CD4-positive, alpha-beta T cell (primary cell): ENCODE data around the gene NPS. TPM values are rescaled to one million over a fixed set of nuclear protein-coding genes. Genes with fewer than 3 reads are reported as not detected.

Source experiments
- ATAC-seq: fragments of 200-7000 bp; cut with Tn5 transposase; one replicate; pipeline ENCODE4 v1.10.0; 2022; ENCODE audit warnings: mild to moderate bottlenecking; ENCODE audit not compliant: poor library complexity
- CTCF ChIA-PET: fragments of 350-600 bp; sonication (Branson Sonifier 250); formaldehyde crosslinking; loops from one replicate; lab custom pipeline; 2021; ENCODE audit warnings: antibody characterized with exemption, inconsistent platforms; lab: Charles Lee
- POLR2A ChIA-PET: fragments of 350-600 bp; sonication (Branson Sonifier 250); formaldehyde crosslinking; loops from one replicate; lab custom pipeline; 2021; ENCODE audit warnings: antibody characterized with exemption, inconsistent platforms; lab: Charles Lee
- DNase-seq, 14 experiments: peaks; one replicate each; pipeline ENCODE4 v3.0.0-alpha.2; 2013 to 2020; ENCODE audit warnings: mixed read lengths in 2 of 14
- H3K27ac ChIP-seq, 2 donors: one replicate each; pipeline versions ENCODE4 v1.5.1 to v1.7.0; 2013; ENCODE audit warnings: low read length in 2 of 2, low read depth in 1 of 2, mild to moderate bottlenecking in 1 of 2
- H3K27me3 ChIP-seq, 2 experiments: 1 replicate in 1 of 2; 2 replicates in 1 of 2; pipeline versions ENCODE4 v1.6.1 to v1.7.0; 2013; ENCODE audit warnings: low read length in 2 of 2, control low read depth in 1 of 2, mild to moderate bottlenecking in 1 of 2, moderate library complexity in 1 of 2; ENCODE audit not compliant: insufficient read depth in 2 of 2, control insufficient read depth in 1 of 2
- H3K36me3 ChIP-seq: one replicate; pipeline ENCODE4 v1.6.1; 2013; ENCODE audit warnings: low read length, control low read depth; ENCODE audit not compliant: insufficient read depth
- H3K4me1 ChIP-seq: one replicate; pipeline ENCODE4 v1.6.1; 2013; ENCODE audit warnings: low read length, control low read depth; ENCODE audit not compliant: insufficient read depth
- H3K4me3 ChIP-seq: one replicate; pipeline ENCODE4 v1.5.1; 2013; ENCODE audit warnings: mild to moderate bottlenecking, low read length, moderate library complexity
- H3K9me3 ChIP-seq, 2 experiments: 1 replicate in 1 of 2; 2 replicates in 1 of 2; pipeline versions ENCODE4 v1.6.1 to v1.7.0; 2013; ENCODE audit warnings: low read length in 2 of 2, mild to moderate bottlenecking in 2 of 2, control low read depth in 1 of 2, moderate library complexity in 1 of 2; ENCODE audit not compliant: control insufficient read depth in 1 of 2, insufficient read depth in 1 of 2
- H3K27ac Mint-ChIP-seq: one replicate; pipeline ENCODE4 v1.8.0; 2020; ENCODE audit warnings: mixed read lengths
- H3K27me3 Mint-ChIP-seq: one replicate; pipeline ENCODE4 v1.8.0; 2021; ENCODE audit warnings: mixed read lengths
- H3K36me3 Mint-ChIP-seq: one replicate; pipeline ENCODE4 v1.8.0; 2021; ENCODE audit warnings: low read depth, mixed read lengths
- H3K4me1 Mint-ChIP-seq: one replicate; pipeline ENCODE4 v1.8.0; 2021; ENCODE audit warnings: low read depth, mixed read lengths
- H3K4me3 Mint-ChIP-seq: one replicate; pipeline ENCODE4 v1.8.0; 2020; ENCODE audit warnings: mild to moderate bottlenecking, mixed read lengths
- H3K9me3 Mint-ChIP-seq: one replicate; pipeline ENCODE4 v1.8.0; 2020; ENCODE audit warnings: mixed read lengths
- intact Hi-C, 2 experiments: fragments of 100-400 bp; cut with DNase I in 1 of 2; cut with micrococcal nuclease in 1 of 2; formaldehyde crosslinking; loops; one replicate each; pipeline versions ENCODE4 v1.15.1 to v1.9.0; 2023 to 2025; cut with DNase I, micrococcal nuclease
- total RNA-seq, 174 experiments: library from RNA in 2 of 174; stranded (reverse) in 2 of 174; gene quantifications; one replicate each; pipeline ENCODE4 v1.2.3 and lab custom pipeline; 2021 to 2026
- TF ChIP-seq, protein P1 (sequence below): fragments of 200-600 bp; IDR thresholded peaks from one replicate; pipeline ENCODE4 v1.8.0; 2022; ENCODE audit warnings: antibody characterized with exemption, mild to moderate bottlenecking

The NPS gene
- total RNA-seq, 2 experiments from 2014 or later, result not detected

DNA sequence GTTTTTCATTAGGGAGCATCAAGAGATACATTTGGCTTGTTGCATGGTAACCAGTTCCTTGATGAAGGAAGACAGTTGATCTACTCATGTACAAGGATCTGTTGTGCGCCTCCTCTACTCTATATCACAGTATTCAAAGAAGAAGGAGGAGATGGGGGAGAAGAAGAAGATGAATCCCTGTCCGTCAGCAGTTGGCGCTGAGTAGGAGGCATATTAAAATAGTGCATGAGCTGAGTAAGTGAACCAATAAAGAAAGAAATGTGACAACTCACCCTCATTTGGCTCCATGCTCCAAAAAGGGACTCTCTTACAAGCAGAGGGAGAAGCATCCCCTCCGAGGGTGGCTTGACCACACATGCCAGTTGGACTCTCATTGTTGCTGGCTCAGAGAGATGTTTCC lies 20.1 kb downstream of the NPS start:
- TF ChIP-seq, protein P1, sequence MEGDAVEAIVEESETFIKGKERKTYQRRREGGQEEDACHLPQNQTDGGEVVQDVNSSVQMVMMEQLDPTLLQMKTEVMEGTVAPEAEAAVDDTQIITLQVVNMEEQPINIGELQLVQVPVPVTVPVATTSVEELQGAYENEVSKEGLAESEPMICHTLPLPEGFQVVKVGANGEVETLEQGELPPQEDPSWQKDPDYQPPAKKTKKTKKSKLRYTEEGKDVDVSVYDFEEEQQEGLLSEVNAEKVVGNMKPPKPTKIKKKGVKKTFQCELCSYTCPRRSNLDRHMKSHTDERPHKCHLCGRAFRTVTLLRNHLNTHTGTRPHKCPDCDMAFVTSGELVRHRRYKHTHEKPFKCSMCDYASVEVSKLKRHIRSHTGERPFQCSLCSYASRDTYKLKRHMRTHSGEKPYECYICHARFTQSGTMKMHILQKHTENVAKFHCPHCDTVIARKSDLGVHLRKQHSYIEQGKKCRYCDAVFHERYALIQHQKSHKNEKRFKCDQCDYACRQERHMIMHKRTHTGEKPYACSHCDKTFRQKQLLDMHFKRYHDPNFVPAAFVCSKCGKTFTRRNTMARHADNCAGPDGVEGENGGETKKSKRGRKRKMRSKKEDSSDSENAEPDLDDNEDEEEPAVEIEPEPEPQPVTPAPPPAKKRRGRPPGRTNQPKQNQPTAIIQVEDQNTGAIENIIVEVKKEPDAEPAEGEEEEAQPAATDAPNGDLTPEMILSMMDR, result no peak
- no peak overlapping the region for H3K4me3 ChIP-seq
- Mint-ChIP-seq H3K27ac (no peak overlapping the region), H3K36me3 (no peaks in the 10 kb centered on the region), H3K27me3 (peaks cover 37% of the 10 kb centered on the region), H3K9me3 (peaks cover 9% of the 10 kb centered on the region), H3K4me1 (no peaks in the 10 kb centered on the region), H3K4me3 (no peak overlapping the region)
- CTCF ChIA-PET, result no interaction called here
- ATAC-seq (no peak), DNase-seq (no peak)
- H3K27ac ChIP-seq, result no peak overlapping the region
- H3K9me3 ChIP-seq, result peaks cover 0 to 5% of the 10 kb centered on the region in 2 experiments
- H3K27me3 ChIP-seq, result no peaks in the 10 kb centered on the region
- POLR2A ChIA-PET, result no interaction called here
- intact Hi-C loops, result no loop called here
- no peaks in the 10 kb centered on the region for H3K36me3 ChIP-seq
- no peaks in the 10 kb centered on the region for H3K4me1 ChIP-seq

DNA sequence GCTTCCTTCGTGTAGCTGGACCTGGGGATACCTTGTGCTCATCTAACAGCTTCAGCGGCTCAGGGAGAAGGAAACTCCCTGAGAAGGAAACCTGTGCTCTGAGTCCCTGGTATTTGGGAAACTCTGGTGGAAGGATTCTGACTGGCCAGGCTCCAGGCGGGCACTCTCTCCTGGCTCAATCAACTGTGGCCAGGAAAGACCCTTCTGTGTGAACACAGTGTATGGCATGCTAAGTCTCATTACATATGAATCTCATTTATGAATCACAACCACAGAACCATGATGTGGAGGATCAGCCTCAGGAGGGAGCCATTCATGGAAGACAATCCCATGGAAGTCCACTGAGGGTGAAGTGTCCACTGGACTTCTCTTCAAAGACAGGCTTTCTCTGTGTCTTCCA lies 20.9 kb downstream of the NPS start:
- Histone ChIP-seq H3K4me1 (no peaks in the 10 kb centered on the region), H3K27me3 (no peaks in the 10 kb centered on the region), H3K27ac (no peak overlapping the region), H3K9me3 (peaks cover 0 to 5% of the 10 kb centered on the region in 2 experiments), H3K36me3 (no peaks in the 10 kb centered on the region), H3K4me3 (no peak overlapping the region)
- ChIA-PET POLR2A (no interaction called here), CTCF (no interaction called here)
- no peak overlapping the region for H3K27ac Mint-ChIP-seq
- no peaks in the 10 kb centered on the region for H3K36me3 Mint-ChIP-seq
- TF ChIP-seq, protein P1, result no peak
- ATAC-seq (no peak), DNase-seq (no peak)
- H3K4me3 Mint-ChIP-seq, result no peak overlapping the region
- H3K9me3 Mint-ChIP-seq, result peaks cover 9% of the 10 kb centered on the region
- peaks cover 28% of the 10 kb centered on the region for H3K27me3 Mint-ChIP-seq
- no peaks in the 10 kb centered on the region for H3K4me1 Mint-ChIP-seq
- intact Hi-C loops, result no loop called here

DNA sequence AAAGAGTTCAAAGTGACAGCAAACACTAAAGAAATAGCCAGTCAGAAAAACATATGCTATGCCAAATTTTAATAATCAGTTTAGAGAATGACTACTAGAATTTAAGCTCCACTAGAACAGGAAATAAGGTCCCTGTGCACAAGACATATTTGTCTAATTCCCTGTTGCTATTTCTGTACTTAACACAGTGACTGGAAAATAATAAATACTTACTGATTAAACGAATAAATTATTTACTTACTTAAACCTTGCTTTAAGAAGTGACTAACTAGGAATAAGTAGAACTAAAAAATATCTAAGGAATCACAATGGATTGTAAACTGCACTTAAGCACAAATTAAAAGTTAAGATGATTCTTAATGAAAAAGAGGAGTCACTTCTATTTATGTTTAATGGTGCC lies 22.3 kb downstream of the NPS start:
- H3K9me3 ChIP-seq, result peaks cover 0 to 5% of the 10 kb centered on the region in 2 experiments
- H3K27me3 Mint-ChIP-seq, result peaks cover 24% of the 10 kb centered on the region
- H3K4me3 Mint-ChIP-seq, result no peak overlapping the region
- TF ChIP-seq, protein P1, result no peak
- no peaks in the 10 kb centered on the region for H3K27me3 ChIP-seq
- DNase-seq (no peak), ATAC-seq (no peak)
- H3K9me3 Mint-ChIP-seq, result peaks cover 9% of the 10 kb centered on the region
- ChIA-PET POLR2A (no interaction called here), CTCF (no interaction called here)
- H3K36me3 Mint-ChIP-seq, result no peaks in the 10 kb centered on the region
- no peaks in the 10 kb centered on the region for H3K4me1 Mint-ChIP-seq
- no peaks in the 10 kb centered on the region for H3K36me3 ChIP-seq
- no peaks in the 10 kb centered on the region for H3K4me1 ChIP-seq
- no peak overlapping the region for H3K27ac ChIP-seq
- H3K27ac Mint-ChIP-seq, result no peak overlapping the region
- H3K4me3 ChIP-seq, result no peak overlapping the region
- intact Hi-C loops, result no loop called here
